ENCODE results near the gene NSUN2.

Gene NSUN2

DNA sequence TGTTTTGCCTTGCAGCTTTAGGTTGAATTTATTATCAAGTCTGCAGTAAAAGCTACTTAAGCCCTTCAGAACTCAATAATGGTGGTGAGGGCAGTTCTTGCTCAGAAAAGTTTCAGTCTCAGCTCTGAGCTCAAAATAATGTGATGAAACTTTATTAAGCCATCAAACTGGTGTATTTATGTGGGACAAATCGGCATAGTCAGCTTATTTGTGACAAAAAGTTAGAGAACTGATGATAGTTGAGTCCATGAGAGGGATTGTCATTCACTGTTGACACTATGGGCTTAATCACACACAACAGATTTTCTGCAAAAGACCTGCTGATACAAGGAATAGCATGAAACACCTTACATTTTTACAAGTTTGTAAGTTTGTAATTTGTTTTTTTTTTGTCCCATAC lies 9.8 kb upstream of the NSUN2 start:
- DNase-seq, result no peak

DNA sequence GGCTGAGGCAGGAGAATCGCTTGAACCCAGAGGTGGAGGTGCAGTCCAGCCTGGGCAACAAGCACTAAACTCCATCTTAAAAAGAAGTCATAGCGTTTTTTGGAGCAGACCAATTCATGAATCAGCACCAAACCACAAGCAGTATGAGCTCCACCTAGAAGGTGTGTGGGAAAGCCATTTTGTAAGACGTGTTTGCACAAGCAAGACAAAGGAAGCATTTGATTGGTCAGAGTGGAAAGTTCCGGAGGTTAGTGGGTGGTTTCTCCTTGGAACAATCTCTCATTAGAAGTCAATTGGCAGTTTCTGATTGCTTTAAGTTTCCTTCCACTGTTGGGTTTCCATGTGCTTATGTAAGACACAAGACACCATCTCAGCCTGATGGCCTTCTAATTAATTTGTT lies 5.4 kb upstream of the NSUN2 start:
- no peak for DNase-seq

DNA sequence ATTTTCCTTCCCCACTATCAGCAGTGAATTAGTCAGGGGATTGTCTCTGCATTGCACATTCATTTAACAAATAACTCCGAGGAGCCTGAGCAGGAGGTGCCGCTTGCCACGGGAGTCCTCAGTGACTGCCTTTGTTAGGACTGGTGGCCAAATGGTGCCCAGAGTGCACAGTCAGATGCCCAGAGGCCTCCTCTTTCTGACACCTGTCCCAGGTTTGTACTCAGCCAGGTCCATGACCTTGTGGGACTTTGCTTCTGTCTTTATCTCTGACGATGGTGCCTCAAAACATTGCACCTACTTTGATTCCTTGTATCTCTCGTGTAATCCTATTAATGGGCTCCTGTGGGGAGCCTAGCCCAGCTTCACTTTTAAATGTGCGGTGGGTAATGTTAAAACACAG lies 4.7 kb upstream of the NSUN2 start:
- DNase-seq, result no peak

DNA sequence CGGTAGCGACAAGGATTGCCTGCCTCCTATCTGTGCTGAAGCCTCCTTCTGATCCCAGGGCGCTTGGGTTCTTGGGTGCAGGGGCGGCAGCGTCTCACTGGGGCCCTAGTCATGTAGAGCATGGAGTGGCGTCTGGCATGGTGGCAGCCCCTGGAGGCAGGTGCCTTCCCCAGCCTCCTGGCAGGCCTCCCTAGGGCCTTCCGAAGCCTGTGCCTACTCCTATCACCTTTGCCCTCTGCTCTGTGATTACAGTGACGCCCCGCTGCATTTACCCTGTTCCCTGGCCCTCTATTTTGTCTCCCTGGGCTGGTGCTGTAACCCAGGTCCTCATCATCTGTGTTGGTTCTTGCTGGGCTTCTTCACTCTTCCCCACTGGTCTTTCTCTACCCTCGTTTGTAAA lies 4.2 kb upstream of the NSUN2 start:
- DNase-seq, result no peak

DNA sequence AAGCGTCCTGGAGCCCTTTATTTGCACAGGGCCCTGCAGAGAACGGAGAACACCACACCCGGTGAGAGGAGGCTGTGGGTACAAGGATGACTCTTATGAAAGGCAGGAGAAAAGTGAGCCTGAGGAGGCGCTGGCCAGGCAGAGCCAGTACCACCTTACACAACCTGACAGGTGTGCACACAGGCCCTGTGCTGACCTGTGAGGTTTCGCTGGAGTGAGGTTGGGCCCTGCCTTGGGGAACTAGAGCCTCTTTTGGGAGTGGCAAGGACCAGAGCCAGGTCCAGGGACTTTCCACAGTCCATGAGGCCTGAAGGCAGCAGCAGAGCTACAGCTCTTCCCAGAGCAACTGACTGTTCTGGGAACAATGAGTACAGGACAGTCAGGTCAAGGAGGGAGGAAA lies 3.4 kb upstream of the NSUN2 start:
- no peak for DNase-seq

DNA sequence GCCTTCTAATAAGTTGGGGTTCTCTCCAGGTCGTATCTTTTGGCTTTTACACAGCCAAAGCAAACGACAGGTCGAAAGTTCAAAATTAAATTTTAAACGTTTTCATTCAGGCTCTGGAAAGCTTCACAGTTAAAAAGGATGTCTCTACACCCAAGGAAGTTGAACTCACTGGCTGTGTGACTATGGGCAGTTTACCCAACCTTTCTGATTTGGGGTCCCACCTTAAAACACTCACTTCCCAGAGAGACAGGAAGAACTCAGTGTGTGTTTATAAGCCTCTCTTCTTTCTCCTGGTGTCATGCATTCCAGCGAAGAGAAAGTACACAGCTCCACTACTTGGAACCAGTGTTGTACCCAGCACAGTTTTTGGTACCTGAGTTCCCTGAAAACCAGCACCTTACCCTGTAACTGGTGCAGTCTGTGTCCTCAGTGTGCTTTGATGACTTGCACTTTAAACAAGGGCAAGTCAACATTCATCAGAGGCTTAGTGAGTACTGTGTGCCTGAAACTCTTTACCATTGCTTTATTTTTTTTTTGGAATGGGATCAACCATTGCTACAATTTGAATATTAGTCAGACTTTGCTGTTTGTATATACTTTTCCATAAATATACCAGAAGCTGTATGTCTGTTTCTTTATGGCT lies 2.1 kb upstream of the NSUN2 start:
- DNase-seq, result no peak

DNA sequence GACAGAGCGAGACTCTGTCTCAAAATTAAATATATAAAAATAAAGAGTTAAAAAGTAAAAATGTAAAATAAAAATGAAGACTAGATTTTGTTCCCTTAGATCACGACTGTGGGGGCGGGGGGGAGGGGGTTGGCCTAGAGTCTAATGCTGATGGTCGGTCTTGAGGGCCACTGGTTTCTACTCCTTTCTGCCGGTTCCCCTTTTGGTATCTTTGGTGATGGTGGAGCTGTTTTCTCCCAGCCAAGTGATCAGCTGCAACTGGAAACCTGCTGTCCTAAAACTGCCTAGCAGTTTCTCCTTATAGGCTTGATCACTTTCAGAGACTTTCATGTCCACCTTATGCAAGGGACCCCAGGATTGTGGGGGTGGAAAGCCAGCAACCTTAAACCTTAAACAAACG lies 1.5 kb upstream of the NSUN2 start:
- no peak for DNase-seq

DNA sequence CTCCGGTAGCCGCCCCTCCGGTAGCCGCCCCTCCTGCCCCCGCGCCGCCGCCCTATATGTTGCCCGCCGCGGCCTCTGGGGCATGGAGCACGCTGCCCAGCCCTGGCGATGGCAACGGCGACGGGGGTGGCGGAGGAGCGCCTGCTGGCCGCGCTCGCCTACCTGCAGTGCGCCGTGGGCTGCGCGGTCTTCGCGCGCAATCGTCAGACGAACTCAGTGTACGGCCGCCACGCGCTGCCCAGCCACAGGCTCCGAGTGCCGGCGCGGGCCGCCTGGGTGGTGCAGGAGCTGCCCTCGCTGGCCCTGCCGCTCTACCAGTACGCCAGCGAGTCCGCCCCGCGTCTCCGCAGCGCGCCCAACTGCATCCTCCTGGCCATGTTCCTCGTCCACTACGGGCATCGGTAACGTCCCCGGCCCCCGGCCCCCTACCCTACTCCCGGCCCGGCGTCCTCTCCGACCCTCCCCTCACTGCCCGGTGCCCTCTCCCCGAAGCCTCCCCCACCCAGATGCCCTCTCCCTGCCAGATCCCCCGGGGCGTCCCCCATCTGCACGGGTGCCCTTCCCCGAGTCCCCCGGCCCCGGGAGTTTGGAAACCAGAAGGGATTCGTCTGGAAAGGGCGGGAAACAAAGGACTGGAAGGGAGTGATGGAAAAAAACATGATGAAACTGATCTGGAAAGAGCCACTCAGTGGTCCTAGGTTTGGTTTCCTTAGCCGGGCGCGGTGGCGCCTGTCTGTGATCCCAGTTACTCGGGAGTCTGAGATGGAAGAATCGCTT lies 813 bp upstream of the NSUN2 start:
- no peak for DNase-seq

DNA sequence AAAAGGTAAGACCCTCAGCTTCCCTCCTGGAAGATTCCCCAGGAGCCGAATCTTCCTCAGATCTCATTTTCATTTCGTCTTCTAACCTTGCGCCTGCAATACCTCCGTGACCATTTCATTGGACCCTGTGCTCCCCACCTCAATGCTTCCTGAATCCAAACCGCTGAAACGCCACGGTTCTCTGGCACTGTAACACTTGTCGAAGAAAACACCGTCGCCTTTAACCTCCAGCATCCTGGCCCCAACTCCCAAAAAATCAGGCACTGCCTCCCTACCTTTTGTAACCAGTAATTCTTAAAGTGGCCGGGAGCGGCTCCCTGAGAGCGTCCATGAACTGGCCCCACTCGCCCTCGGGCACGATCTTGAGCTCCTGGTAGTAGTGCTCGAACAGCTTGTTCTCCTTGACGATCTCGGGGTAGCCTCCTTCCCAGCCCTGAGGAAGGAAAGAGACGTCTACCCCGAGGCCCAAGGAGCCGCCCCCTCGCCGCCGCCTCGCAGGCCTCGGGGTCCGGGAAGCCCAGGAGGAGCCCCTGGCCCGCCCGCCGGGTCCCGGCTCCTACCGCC lies 438 bp downstream of the NSUN2 start:
- DNase-seq, result no peak

DNA sequence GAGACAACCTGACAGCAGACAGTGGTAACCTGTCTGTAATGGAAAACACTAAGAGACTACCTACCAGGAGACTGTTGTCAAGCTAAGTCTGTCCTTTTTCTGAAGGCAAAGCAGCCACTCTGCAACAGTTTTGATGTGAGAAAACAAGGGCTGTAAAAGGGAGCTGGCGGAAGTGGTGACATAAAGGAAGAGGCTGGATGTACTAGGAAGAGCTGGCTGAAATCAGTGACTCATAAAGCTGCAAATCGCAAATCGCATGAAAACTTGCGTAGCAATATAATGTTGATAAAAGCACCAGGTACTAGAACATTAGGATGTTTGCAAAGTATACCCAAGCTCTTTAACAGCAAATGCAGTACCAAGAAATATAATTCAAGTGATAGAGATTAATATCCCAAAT lies 1.4 kb downstream of the NSUN2 start:
- peak; percentile 19 for DNase-seq

DNA sequence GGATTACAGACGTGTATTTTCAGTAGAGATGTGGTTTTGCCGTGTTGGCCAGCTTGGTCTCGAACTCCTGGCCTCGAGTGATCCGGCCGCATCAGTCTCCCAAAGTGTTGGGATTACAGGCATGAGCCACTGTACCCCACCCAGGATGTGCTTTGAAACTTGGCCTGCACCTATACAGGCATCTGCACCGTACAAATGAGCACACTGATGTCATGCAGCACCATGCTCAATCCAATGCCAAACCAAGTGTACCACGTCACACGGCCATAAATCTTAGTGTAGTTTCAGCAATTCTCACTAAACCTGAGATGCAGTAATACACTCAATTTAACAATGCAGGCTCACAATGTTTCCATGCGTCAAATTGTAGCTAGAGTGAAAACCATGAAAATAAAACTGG lies 6.3 kb downstream of the NSUN2 start:
- DNase-seq, result no peak

DNA sequence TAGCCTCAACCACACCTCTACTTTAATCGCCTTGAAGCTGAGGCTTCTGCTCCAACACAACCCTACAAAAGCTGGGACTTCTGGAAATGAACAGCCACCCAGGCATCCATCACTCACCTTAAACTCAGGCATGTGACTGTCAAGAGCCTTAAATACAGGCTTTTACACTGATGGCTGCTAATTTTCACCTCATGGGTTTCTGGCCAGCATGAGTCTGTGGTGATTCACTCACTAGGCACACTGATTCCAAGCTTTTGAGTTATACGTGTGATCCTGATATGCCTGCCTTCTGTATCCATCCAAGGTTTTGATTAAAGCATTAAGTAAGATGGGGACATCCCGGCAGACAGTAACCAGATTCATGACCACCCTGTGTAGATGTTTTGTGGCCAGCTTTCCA lies 8.9 kb downstream of the NSUN2 start:
- no peak for DNase-seq

DNA sequence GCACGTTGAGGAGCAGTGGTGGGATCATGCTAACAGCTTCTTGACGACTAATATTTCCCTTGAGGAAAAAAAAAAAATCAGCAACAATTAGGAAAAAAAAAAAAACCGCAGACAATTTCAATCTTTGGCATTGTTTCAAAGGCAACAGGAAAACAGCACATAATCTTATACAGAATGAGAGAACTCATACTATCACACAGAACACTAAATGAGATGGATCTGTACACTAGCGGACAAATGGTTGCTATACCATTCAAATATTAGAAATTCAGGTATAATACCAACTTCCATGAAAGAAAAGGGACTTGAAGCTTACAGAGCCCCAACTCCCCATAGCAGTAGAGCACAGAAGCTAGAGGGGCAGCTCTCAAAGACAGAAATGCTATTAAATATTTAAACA lies 9.6 kb downstream of the NSUN2 start:
- DNase-seq, result no peak

DNA sequence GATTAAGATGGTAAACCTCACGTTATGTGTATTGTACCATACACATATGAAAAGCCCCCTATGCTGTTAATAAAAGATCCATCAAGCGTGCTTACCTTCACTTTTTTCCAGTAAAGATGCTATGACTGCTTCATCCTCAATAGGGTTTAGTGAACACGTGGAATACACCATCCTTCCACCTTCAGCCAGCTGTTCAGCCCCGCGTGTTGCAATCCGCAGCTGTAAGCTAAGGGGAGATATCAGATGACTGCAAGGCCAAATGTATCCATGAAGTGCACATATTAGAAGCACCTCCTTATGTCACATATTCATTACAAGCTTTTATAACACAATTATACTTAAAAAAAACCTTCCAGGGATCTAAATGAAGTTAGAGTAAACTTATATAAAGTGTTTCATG lies 16.2 kb downstream of the NSUN2 start:
- no peak for DNase-seq

DNA sequence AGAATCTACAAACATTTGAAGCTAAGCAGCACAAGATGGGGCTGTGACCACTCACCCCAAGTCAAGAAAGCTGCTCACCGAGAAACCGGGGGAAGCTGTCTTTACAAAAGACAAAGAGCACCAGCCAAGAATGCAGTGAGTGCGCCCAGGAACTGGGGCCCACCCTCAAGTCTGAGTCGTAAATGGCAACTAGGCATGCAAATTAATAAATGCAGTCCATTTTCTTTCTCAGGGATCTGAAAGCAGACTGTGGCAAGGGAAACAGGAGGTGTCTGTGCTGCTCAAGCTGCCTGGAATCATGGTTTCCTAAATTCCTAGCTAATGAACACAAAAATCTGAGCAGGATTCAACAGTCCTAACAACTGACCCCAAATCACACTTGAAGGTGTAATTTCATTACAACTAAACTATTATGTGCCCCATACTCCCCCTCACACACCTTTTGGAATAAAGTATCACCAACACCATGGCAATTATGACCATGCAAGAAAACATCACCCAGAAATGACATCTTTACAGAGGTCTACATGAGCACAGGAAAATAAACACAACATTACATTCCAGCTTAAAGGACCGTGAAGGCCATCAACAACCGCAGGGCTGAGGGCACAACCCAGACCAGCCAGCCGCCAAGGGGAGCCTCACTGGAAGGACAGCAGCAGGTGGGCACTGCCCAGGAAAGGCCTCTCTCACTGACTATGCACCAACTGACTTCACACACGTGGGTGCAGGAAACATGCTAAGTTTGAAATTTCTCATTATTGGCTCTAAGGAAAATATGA lies 17.6 kb downstream of the NSUN2 start:
- no peak for DNase-seq

DNA sequence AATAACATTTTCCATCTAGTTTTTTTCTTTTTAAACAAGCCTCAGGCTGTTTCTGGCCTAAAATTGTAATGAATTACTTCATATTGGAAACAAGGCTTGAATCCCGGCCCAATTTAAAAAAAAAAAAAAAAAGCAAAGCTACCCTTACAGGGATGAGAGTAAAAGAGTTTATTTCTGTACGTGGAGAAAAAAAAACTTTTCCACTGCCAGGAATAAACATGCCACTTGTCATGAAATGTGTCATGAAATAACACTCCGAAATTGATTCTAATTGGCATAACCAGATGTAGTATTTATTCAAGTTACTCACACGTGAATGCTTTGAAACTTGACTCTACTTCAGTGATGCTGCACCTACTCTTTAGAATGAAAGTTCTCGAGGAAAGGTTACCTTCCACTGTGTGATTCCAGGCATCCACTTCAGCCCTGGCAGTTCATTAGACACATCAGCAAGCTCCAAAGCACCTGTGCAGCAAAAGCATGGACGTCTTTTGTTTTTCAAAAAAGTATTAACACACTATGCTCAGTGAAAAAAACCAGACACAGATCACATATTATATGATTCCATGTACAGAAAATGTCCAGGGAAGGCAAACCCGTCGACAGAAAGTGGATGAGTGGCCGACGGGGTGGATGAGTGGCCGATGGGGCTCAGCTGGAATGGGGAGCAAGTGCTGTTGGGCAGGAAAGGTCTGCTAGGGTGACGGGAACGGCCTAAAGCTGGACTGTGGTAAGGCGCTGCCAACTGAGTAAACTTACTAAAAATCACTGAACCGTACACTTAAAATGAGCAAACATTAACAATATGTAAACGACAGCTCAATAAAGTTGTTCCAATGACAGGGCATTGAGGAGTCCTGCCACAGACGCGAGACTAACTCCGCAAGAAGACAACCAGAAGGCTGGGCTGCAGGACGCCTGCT lies 21.2 kb downstream of the NSUN2 start:
- no peak for DNase-seq

DNA sequence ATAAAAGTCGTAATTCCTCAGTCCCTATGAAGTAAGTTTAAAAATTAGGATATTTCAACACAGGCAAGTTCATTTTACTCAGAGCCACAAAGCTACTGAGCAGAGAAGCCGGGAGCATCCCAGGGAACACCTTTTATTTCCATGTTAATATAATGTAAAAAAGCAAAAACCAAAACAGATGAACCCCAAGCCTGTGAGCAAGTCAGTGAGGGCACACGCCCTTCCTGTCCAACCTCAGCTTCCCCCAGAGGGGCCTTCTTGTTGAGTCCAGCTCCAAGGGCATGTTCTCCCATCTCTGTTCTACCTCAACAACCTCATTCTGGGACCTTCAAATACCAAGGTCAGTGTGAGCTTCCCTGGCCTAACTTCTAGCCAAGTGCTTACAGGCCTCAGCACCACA lies 24.8 kb downstream of the NSUN2 start:
- DNase-seq, result no peak

DNA sequence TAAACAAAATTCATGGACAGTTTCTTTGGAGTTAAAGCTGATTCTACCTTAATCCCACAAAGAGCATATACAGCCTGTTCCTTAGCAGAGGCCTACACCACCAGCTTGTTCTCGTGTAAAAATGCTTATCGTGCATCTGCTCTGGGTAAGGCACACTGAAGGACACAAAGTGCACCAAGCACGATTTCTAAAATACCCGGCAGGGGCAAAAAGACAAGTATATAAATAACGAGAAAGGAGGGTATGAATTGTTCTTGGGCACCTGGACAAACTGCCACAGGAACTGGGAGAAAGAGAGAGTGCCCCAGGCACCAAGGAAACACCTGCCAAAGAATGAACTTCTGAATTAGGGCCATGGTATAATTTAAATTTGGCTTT lies 25.3 kb downstream of the NSUN2 start:
- no peak for DNase-seq

DNA sequence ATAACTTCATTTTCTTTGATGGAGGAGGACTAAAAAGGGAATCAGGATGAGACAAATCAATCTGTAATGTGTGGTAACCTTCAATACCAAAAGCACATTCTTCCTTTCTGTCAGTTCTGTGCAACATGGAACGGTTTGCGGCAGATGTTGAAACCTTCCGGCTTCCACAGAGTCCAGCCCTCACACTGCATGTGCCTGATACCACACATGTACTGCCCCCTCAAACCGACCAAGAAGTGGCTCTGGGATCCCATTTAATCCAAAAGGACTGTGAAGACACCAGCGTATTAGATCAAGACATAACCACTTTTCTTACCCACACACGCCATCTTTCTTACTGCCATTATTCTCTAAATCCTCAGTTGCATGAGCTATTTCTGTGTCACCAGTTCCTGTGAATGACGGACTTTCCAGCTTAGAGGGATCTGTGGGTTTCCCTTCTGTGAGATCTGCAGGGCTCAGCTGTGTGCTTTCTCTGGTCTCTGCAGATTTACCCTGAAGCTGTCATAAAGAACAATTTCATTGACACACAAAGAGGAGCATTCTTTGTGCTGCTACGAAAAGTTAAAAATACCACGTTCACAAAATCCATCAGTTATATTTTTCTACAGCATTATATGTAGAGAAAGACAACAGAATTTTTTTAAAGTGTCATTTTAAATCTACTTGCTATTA lies 25.8 kb downstream of the NSUN2 start:
- DNase-seq, result no peak

DNA sequence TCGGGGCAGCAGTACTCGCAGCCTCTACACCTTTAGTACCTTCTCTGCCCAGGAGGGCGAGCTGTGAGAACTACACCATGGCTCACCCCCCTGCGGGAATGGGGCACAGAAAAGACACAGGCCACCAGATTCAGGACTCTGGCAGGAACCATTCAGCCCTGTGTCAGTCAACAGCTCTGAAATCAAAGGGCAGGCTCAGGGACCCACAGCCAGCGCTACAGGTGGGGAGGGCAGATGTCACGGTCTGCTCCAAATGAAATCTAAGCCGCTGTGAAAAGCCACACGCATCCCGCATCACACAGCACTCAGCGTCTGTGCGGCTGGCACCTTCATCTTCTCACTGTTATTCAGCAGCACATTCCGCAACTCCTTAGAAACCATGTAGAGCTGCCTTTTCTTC lies 27.9 kb downstream of the NSUN2 start:
- no peak for DNase-seq

DNA sequence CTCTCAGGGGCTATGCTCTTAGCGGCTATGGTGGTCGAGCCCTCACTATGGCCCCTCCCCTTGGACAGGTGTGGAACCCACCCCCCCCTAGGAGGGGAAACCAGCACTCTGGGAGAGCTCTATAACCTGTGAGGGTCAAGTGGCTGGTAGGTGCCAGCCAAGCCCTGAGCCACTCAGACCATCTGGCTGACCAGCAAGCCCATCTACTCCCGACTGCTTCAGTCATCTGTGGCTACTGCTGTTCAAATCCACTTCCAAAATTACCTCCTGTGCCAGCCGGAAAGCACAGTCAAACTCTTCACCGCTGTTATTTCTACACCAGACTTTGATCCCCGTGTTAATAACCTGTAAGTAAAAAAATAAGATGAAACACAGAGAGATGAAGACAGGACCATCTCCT lies 28.5 kb downstream of the NSUN2 start:
- no peak for DNase-seq

DNA sequence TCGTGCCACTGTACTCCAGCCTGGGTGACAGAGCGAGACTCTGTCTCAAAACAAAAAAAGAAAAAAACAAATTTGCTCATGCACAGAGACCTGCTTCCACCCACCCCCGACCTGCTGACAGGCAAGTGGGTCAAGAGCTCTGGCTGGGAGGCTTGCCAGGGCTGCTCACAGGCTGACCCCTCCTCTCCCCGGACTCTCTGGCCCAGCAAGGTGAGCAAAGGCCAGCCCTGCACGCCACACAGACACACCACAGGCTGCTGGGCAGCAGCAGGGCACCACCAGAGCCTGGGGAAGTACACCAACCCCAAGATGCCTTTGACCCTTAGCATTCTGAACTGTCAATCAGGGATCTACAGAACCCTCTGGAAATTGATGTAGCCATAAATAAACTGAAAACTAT lies 29.2 kb downstream of the NSUN2 start:
- DNase-seq, result no peak

Measured in CD4-positive, alpha-beta T cell treated with Interleukin-4 for 4 hours (primary cell).